Measurements from ENCODE around the gene SPRYD3.
"Not testable (repeated sequence)": the region's sequence is repeated elsewhere in the genome, so short reads cannot be mapped to it uniquely, and the experiment has no call there.

- not testable (repeated sequence) for TF ChIP-seq JUNB (IDR thresholded peaks at IDR 0.05; ENCODE audit: unreplicated experiment); POLR2AphosphoS5 (IDR thresholded peaks at IDR 0.05; ENCODE audit: low read depth); CTCF (conservative IDR thresholded peaks at IDR 0.05; ENCODE audit: low read depth in 2 of 2); ETS1 (IDR thresholded peaks at IDR 0.05); EZH2 (IDR thresholded peaks at IDR 0.05; ENCODE audit: low read depth, unreplicated experiment); REST (IDR thresholded peaks at IDR 0.05; ENCODE audit: unreplicated experiment); CREB1 (CRISPR knock-in tag; IDR thresholded peaks at IDR 0.05; ENCODE audit: low read depth); EZH2phosphoT487 (IDR thresholded peaks at IDR 0.05; ENCODE audit: unreplicated experiment); STAT1 (IDR thresholded peaks at IDR 0.05; ENCODE audit: unreplicated experiment); ZNF114 (CRISPR knock-in tag; IDR thresholded peaks at IDR 0.05); NANOG (IDR thresholded peaks at IDR 0.05; ENCODE audit: borderline replicate concordance); ZNF331 (CRISPR knock-in tag; IDR thresholded peaks at IDR 0.05; ENCODE audit: low read depth)
Observed at GRCh38 chr12:53112431-53112830, 33.2 kb upstream of the SPRYD3 start.

All from GM23338 (cell line).